ENCODE measurements around the gene SLC25A47.

DNA sequence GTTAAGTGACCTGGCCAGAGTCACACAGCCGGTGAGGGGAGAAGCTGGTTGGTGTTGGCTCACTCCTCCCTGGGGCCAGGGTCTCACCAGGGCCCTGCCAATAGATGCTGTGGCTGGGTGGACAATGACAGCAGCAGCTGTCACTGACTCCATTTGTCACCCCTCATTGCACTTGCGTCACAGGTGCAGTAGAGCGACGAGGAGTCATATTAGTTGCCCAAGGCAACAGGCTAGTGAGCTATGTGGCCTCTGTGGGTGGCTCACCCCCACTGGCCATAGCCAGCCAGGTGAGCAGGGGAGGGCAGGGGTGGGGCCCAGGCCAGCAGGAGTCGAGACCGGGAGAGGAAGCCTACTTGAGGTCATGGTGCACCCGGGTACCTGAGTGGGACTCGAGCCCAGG, 9.7 kb downstream of the SLC25A47 start:
- TF ChIP-seq, protein P1, sequence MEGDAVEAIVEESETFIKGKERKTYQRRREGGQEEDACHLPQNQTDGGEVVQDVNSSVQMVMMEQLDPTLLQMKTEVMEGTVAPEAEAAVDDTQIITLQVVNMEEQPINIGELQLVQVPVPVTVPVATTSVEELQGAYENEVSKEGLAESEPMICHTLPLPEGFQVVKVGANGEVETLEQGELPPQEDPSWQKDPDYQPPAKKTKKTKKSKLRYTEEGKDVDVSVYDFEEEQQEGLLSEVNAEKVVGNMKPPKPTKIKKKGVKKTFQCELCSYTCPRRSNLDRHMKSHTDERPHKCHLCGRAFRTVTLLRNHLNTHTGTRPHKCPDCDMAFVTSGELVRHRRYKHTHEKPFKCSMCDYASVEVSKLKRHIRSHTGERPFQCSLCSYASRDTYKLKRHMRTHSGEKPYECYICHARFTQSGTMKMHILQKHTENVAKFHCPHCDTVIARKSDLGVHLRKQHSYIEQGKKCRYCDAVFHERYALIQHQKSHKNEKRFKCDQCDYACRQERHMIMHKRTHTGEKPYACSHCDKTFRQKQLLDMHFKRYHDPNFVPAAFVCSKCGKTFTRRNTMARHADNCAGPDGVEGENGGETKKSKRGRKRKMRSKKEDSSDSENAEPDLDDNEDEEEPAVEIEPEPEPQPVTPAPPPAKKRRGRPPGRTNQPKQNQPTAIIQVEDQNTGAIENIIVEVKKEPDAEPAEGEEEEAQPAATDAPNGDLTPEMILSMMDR (IDR thresholded peaks at IDR 0.05) = no peak
- TF ChIP-seq POLR2A (IDR thresholded peaks at IDR 0.05) = no peak
